DND-41 (cell line): ENCODE measurements around the gene SCLY.

ENCODE experiments used
- ATAC-seq: fragments of 200-7000 bp; cut with Tn5 transposase; 3 replicates; pipeline ENCODE4 v1.9.1; 2021; ENCODE audit warnings: low read depth; ENCODE audit not compliant: insufficient read depth
- DNase-seq: peaks from one replicate; pipeline ENCODE4 v3.0.0-alpha.2; 2020
- H2AFZ ChIP-seq: 2 replicates; pipeline ENCODE4 v1.6.0; 2012; ENCODE audit warnings: low read depth, low read length
- H3K27ac ChIP-seq: 2 replicates; pipeline ENCODE4 v1.5.1; 2012; ENCODE audit warnings: low read length, inconsistent platforms
- H3K27me3 ChIP-seq: fragments of 200-600 bp; sonication (generic); 2 replicates; pipeline ENCODE4 v1.6.0; 2012; ENCODE audit warnings: low read length, mild to moderate bottlenecking, inconsistent platforms; ENCODE audit not compliant: insufficient read depth, poor library complexity
- H3K36me3 ChIP-seq: 2 replicates; pipeline ENCODE4 v1.5.1; 2012; ENCODE audit warnings: low read length, inconsistent platforms; ENCODE audit not compliant: insufficient read depth
- H3K4me1 ChIP-seq: 2 replicates; pipeline ENCODE4 v1.5.1; 2012; ENCODE audit warnings: mild to moderate bottlenecking, low read length; ENCODE audit not compliant: insufficient read depth
- H3K4me2 ChIP-seq: 2 replicates; pipeline ENCODE4 v1.6.0; 2012; ENCODE audit warnings: mild to moderate bottlenecking, moderate library complexity, low read length, inconsistent platforms; ENCODE audit not compliant: insufficient read depth
- H3K4me3 ChIP-seq, 2 experiments: fragments of 200-600 bp in 1 of 2; shearing (Covaris generic) in 1 of 2; 2 replicates each; pipeline ENCODE4 v1.5.1; 2012 to 2016; ENCODE audit warnings: inconsistent platforms in 2 of 2, low read length in 2 of 2, mild to moderate bottlenecking in 2 of 2, low read depth in 1 of 2, moderate library complexity in 1 of 2
- H3K79me2 ChIP-seq: 2 replicates; pipeline ENCODE4 v1.6.0; 2012; ENCODE audit warnings: low read length, inconsistent platforms; ENCODE audit not compliant: insufficient read depth
- H3K9ac ChIP-seq: 2 replicates; pipeline ENCODE4 v1.6.0; 2012; ENCODE audit warnings: low read depth, mild to moderate bottlenecking, inconsistent platforms, low read length, moderate library complexity
- H3K9me3 ChIP-seq: 2 replicates; pipeline ENCODE4 v1.5.1; 2012; ENCODE audit warnings: low read length, moderate library complexity, mild to moderate bottlenecking, inconsistent platforms; ENCODE audit not compliant: insufficient read depth, severe bottlenecking
- H4K20me1 ChIP-seq: 2 replicates; pipeline ENCODE4 v1.6.0; 2012; ENCODE audit warnings: low read length; ENCODE audit not compliant: insufficient read depth
- CTCF ChIP-seq: IDR thresholded peaks from 2 replicates; pipeline ENCODE4 v1.5.1; 2012; ENCODE audit warnings: borderline replicate concordance, low read length, moderate library complexity, mild to moderate bottlenecking; ENCODE audit not compliant: poor library complexity, severe bottlenecking; ENCODE audit errors: extremely low read depth
- EZH2 ChIP-seq: IDR thresholded peaks from 3 replicates; pipeline ENCODE4 v1.6.1; 2012; ENCODE audit warnings: borderline replicate concordance, low read depth, mild to moderate bottlenecking, moderate library complexity, low read length, inconsistent platforms; ENCODE audit not compliant: severe bottlenecking

SCLY gene

GRCh38 chr2:238101891-238102841, 41.4 kb downstream of the SCLY start:
- Histone ChIP-seq H3K27me3 (no peaks in the 10 kb centered on the region), H3K36me3 (peaks cover 4% of the 10 kb centered on the region; the same call in 1 of the 2 replicates), H3K9ac (no peak overlapping the region), H3K9me3 (no peaks in the 10 kb centered on the region), H3K4me3 (no peak overlapping the region), H3K27ac (no peak overlapping the region), H3K79me2 (no peaks in the 10 kb centered on the region), H3K4me2 (no peak overlapping the region), H4K20me1 (peaks cover 13% of the 10 kb centered on the region), H2AFZ (no peak overlapping the region), H3K4me1 (no peaks in the 10 kb centered on the region)
- TF ChIP-seq CTCF (no peak), EZH2 (no peak)
- ATAC-seq = no peak
- no peak for DNase-seq

DNA sequence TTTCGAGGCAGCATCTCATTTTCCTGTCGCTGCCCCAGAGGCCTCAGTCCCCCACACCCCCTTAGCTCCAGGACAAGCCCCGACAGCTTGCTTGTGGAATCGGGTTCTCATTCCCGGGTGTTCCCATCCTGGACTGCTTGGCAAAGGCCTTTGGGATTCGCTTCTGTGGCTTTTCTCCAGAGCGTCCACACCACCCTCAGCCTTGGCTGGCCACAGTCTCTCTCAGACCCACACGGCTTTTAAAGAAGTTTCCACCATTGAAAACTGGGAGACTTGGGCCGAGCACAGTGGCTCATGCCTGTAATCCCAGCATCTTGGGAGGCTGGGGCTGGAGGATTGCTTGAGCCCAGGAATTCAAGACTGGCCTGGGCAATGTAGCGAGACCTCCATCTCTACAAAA, 42.1 kb downstream of the SCLY start:
- TF ChIP-seq CTCF (no peak), EZH2 (no peak)

GRCh38 chr2:238103465-238104225, 42.8 kb downstream of the SCLY start:
- no peak overlapping the region for H3K4me2 ChIP-seq
- H3K4me1 ChIP-seq = peaks cover 11% of the 10 kb centered on the region
- no peak overlapping the region for H3K9ac ChIP-seq

More for the DNA sequence above, 42.1 kb downstream of the SCLY start:
- no peak overlapping the region for H3K4me3 ChIP-seq
- H2AFZ ChIP-seq = no peak overlapping the region
- ATAC-seq = no peak
- DNase-seq = no peak
- peaks cover 3% of the 10 kb centered on the region; the same call in 1 of the 2 replicates for H3K36me3 ChIP-seq
- H3K4me1 ChIP-seq = peaks cover 3% of the 10 kb centered on the region
- H3K27ac ChIP-seq = no peak overlapping the region
- no peaks in the 10 kb centered on the region for H3K9me3 ChIP-seq
- no peak overlapping the region for H3K4me2 ChIP-seq
- no peak overlapping the region for H3K9ac ChIP-seq
- H3K79me2 ChIP-seq = no peaks in the 10 kb centered on the region
- no peaks in the 10 kb centered on the region for H3K27me3 ChIP-seq
- H4K20me1 ChIP-seq = peaks cover 7% of the 10 kb centered on the region

More at GRCh38 chr2:238103465-238104225, 42.8 kb downstream of the SCLY start:
- Histone ChIP-seq H4K20me1 (0 out of 2 replicates have a peak, but pooled peaks cover 4% of the 10 kb centered on the region), H3K36me3 (no peaks in the 10 kb centered on the region), H2AFZ (no peak overlapping the region), H3K9me3 (no peaks in the 10 kb centered on the region), H3K4me3 (no peak overlapping the region), H3K79me2 (no peaks in the 10 kb centered on the region), H3K27ac (no peak overlapping the region), H3K27me3 (no peaks in the 10 kb centered on the region)
- no peak for DNase-seq
- no peak for ATAC-seq
- TF ChIP-seq EZH2 = no peak
- TF ChIP-seq CTCF = no peak
